Spinal cord (tissue), 10 donors: ENCODE data around the gene UST. TPM values are rescaled to one million over a fixed set of nuclear protein-coding genes. Genes with fewer than 3 reads are reported as not detected.
A peak's percentile ranks its signal among the peaks of the same experiment; 100 is the strongest.
"Not testable (repeated sequence)": the region's sequence is repeated elsewhere in the genome, so short reads cannot be mapped to it uniquely, and the experiment has no call there.

Experiments used
- DNase-seq, 6 donors: peaks; one replicate each; pipeline versions ENCODE4 v3.0.0 to v3.0.0-alpha.2; 2013 to 2015; ENCODE audit warnings: low spot score in 6 of 6, low read depth in 4 of 6
- H3K27ac ChIP-seq: one replicate; pipeline ENCODE4 v1.5.1; 2013; ENCODE audit warnings: low read depth, low read length, control low read depth
- H3K27me3 ChIP-seq: one replicate; pipeline ENCODE4 v1.6.1; 2013; ENCODE audit warnings: low read length; ENCODE audit not compliant: control insufficient read depth, insufficient read depth
- H3K36me3 ChIP-seq: one replicate; pipeline ENCODE4 v1.6.1; 2013; ENCODE audit warnings: low read length; ENCODE audit not compliant: control insufficient read depth, insufficient read depth
- H3K4me1 ChIP-seq: one replicate; pipeline ENCODE4 v1.6.1; 2013; ENCODE audit warnings: low read length; ENCODE audit not compliant: control insufficient read depth, insufficient read depth
- H3K4me3 ChIP-seq: one replicate; pipeline ENCODE4 v1.5.1; 2013; ENCODE audit warnings: low read depth, low read length, control low read depth
- H3K9me3 ChIP-seq: one replicate; pipeline ENCODE4 v1.6.1; 2013; ENCODE audit warnings: low read length; ENCODE audit not compliant: control insufficient read depth, insufficient read depth
- WGBS: methylation state at CpG from one replicate; pipeline ENCODE4 v1.1.5; 2013; ENCODE audit warnings: missing lambda C conversion rate; ENCODE audit not compliant: insufficient coverage; 5-methylcytosine and 5-hydroxymethylcytosine counted together
- polyA plus RNA-seq, 2 donors: library from polyadenylated mRNA; unstranded; fragments of 120-200 nt; gene quantifications; one replicate each; pipeline ENCODE4 v1.2.1, GENCODE V29; 2013; ENCODE audit not compliant: insufficient read length in 2 of 2
- total RNA-seq, 2 donors: library from RNA; depleted of rRNA in 1 of 2; stranded (reverse); fragments of 120-200 nt in 1 of 2; fragments of >200 nt in 1 of 2; gene quantifications; one replicate each; pipeline versions ENCODE4 v1.2.3 to v1.2.4, GENCODE V29; 2013 to 2014
- donor health status: healthy.

UST gene
- total and polyA plus RNA-seq, 4 donors: 21.5 to 28.9 (median 23.5) TPM

- no CpG with 5 or more reads among the region's 1 CpG for WGBS
- no peaks in the 10 kb centered on the region for H3K4me1 ChIP-seq
- H3K9me3 ChIP-seq: peaks cover 5% of the 10 kb centered on the region
- no peaks in the 10 kb centered on the region for H3K36me3 ChIP-seq
- H3K4me3 ChIP-seq: no peak overlapping the region
- no peaks in the 10 kb centered on the region for H3K27me3 ChIP-seq
- H3K27ac ChIP-seq: no peak overlapping the region
- DNase-seq: no peak
Measured at GRCh38 chr6:148996815-148997214, 250.0 kb downstream of the UST start.

GRCh38 chr6:148997865-148998264 lies 251.0 kb downstream of the UST start:
- no peak for DNase-seq
- H3K27ac ChIP-seq: no peak overlapping the region
- H3K4me3 ChIP-seq: no peak overlapping the region
- H3K36me3 ChIP-seq: no peaks in the 10 kb centered on the region
- no peaks in the 10 kb centered on the region for H3K4me1 ChIP-seq
- H3K9me3 ChIP-seq: peaks cover 5% of the 10 kb centered on the region
- WGBS: 80% methylated on average over 2 of the region's 3 CpGs
- H3K27me3 ChIP-seq: no peaks in the 10 kb centered on the region

- no peaks in the 10 kb centered on the region for H3K27me3 ChIP-seq
- no peak overlapping the region for H3K27ac ChIP-seq
- H3K4me1 ChIP-seq: no peaks in the 10 kb centered on the region
- peaks cover 5% of the 10 kb centered on the region for H3K9me3 ChIP-seq
- no peaks in the 10 kb centered on the region for H3K36me3 ChIP-seq
- H3K4me3 ChIP-seq: no peak overlapping the region
- WGBS: 96% methylated on average over 2 of the region's 4 CpGs
- peak in 1 of 6 donors; percentile 48 for DNase-seq
Measured at GRCh38 chr6:148998704-148999103, 251.9 kb downstream of the UST start.

- no peaks in the 10 kb centered on the region for H3K36me3 ChIP-seq
- peaks cover 5% of the 10 kb centered on the region for H3K9me3 ChIP-seq
- DNase-seq: no peak
- 80% methylated on average over 1 of the region's 1 CpG for WGBS
- H3K4me3 ChIP-seq: no peak overlapping the region
- H3K4me1 ChIP-seq: no peaks in the 10 kb centered on the region
- H3K27me3 ChIP-seq: no peaks in the 10 kb centered on the region
- H3K27ac ChIP-seq: peak overlapping the region; percentile 27
Measured at GRCh38 chr6:148999501-148999900, 252.7 kb downstream of the UST start.

- H3K27me3 ChIP-seq: no peaks in the 10 kb centered on the region
- H3K36me3 ChIP-seq: no peaks in the 10 kb centered on the region
- no peaks in the 10 kb centered on the region for H3K4me1 ChIP-seq
- peak in 1 of 6 donors; percentile 41 for DNase-seq
- no peak overlapping the region for H3K4me3 ChIP-seq
- H3K9me3 ChIP-seq: peaks cover 5% of the 10 kb centered on the region
- H3K27ac ChIP-seq: peak overlapping the region; percentile 27
- WGBS: 71% methylated on average over 2 of the region's 3 CpGs
Measured at GRCh38 chr6:148999929-149000468, 253.2 kb downstream of the UST start.

GRCh38 chr6:149001422-149001821 lies 254.6 kb downstream of the UST start:
- Histone ChIP-seq H3K36me3 (no peaks in the 10 kb centered on the region), H3K27me3 (no peaks in the 10 kb centered on the region), H3K4me1 (no peaks in the 10 kb centered on the region), H3K4me3 (no peak overlapping the region), H3K9me3 (peaks cover 5% of the 10 kb centered on the region), H3K27ac (no peak overlapping the region)
- no peak for DNase-seq

DNA sequence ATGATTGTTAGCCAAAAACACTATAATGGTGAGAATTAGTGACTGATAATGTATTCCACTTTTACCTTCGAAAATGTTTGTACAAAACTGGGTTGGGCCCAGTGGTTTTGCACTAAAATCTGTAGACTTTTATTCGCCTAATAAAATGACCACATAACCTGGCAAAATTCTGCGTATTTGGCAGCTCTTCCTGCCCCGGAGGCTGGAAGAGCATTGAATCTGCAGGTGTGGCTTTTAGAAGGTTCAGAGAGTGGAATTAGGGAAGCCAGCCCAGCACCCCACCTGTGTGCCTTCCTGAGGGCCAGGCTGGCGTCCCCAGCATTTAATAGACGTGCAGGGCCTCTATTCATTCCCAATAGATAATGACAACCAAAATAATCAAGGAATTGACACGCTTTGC lies 256.7 kb downstream of the UST start:
- Histone ChIP-seq H3K4me3 (no peak overlapping the region), H3K36me3 (no peaks in the 10 kb centered on the region), H3K27ac (no peak overlapping the region), H3K4me1 (no peaks in the 10 kb centered on the region), H3K9me3 (peaks cover 5% of the 10 kb centered on the region), H3K27me3 (no peaks in the 10 kb centered on the region)
- WGBS: 100% methylated on average over 4 of the region's 7 CpGs
- DNase-seq: no peak

GRCh38 chr6:149004664-149005063 lies 257.8 kb downstream of the UST start:
- WGBS: 98% methylated on average over 4 of the region's 4 CpGs
- DNase-seq: no peak
- Histone ChIP-seq H3K27ac (no peak overlapping the region), H3K27me3 (no peaks in the 10 kb centered on the region), H3K9me3 (peaks cover 5% of the 10 kb centered on the region), H3K4me1 (no peaks in the 10 kb centered on the region), H3K4me3 (no peak overlapping the region), H3K36me3 (no peaks in the 10 kb centered on the region)

GRCh38 chr6:149006236-149006635 lies 259.4 kb downstream of the UST start:
- not testable (repeated sequence) for H3K4me3 ChIP-seq, H3K4me1 ChIP-seq, H3K9me3 ChIP-seq, DNase-seq, H3K36me3 ChIP-seq, H3K27me3 ChIP-seq, H3K27ac ChIP-seq
- WGBS: no CpG with 5 or more reads among the region's 1 CpG

DNA sequence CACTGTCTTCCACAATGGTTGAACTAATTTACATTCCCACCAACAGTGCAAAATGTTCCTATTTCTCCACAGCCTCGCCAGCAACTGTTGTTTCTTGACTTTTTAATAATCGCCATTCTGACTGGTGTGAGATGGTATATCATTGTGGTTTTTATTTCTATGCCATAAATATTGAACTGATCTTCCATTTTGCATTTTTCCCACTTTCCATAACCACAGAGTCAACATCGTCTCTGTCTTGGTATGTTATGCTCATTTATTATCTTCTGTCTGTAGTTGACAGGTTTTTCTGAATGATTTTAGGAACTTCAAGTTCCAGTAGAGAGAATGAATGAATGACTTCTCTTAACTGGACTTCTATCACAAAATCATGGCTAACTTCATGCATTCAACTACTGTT lies 259.8 kb downstream of the UST start:
- DNase-seq: no peak
- Histone ChIP-seq H3K4me3 (no peak overlapping the region), H3K36me3 (no peaks in the 10 kb centered on the region), H3K27me3 (no peaks in the 10 kb centered on the region), H3K27ac (no peak overlapping the region), H3K4me1 (peaks cover 3% of the 10 kb centered on the region), H3K9me3 (no peaks in the 10 kb centered on the region)
- WGBS: no CpG with 5 or more reads among the region's 3 CpGs
